ENCODE measurements around the gene CPTP. TPM values are rescaled to one million over a fixed set of nuclear protein-coding genes. Genes with fewer than 3 reads are reported as not detected.
A peak's percentile ranks its signal among the peaks of the same experiment; 100 is the strongest.

The CPTP gene
- total and polyA plus RNA-seq, 2 of the 13 experiments (the other 11 are each of a cell fraction or from before 2014, with no cell fraction given) = 5.5 to 9.3 TPM

GRCh38 chr1:1305300-1306069, 19.1 kb upstream of the CPTP start (continued):
- 0 out of 2 replicates have a peak, but pooled peaks have one; percentile 16 for TF ChIP-seq ZBTB38 (CRISPR knock-in tag; IDR thresholded peaks at IDR 0.05)
- TF ChIP-seq ZNF124 (CRISPR knock-in tag; IDR thresholded peaks at IDR 0.05) = no peak
- TF ChIP-seq CC2D1A (CRISPR knock-in tag; IDR thresholded peaks at IDR 0.05) = no peak
- TF ChIP-seq ZSCAN30 (CRISPR knock-in tag; IDR thresholded peaks at IDR 0.05) = no peak
- TF ChIP-seq SAFB2 (CRISPR knock-in tag; IDR thresholded peaks at IDR 0.05; ENCODE audit: borderline replicate concordance, low read depth) = no peak; the same call in 1 of the 2 replicates
- TF ChIP-seq SYNCRIP (IDR thresholded peaks at IDR 0.05; ENCODE audit: insufficient read depth, low read depth, low read length) = no peak
- TF ChIP-seq STAT6 (CRISPR knock-in tag; IDR thresholded peaks at IDR 0.05; ENCODE audit: borderline replicate concordance) = no peak
- no peak for TF ChIP-seq ZNF768 (CRISPR knock-in tag; IDR thresholded peaks at IDR 0.05)
- no peak for TF ChIP-seq MTF2 (CRISPR knock-in tag; IDR thresholded peaks at IDR 0.05; ENCODE audit: borderline replicate concordance)
- no peak for TF ChIP-seq RXRB (CRISPR knock-in tag; IDR thresholded peaks at IDR 0.05; ENCODE audit: borderline replicate concordance)
- no peak for TF ChIP-seq YEATS2 (CRISPR knock-in tag; IDR thresholded peaks at IDR 0.05; ENCODE audit: borderline replicate concordance)
- peak; percentile 98 for TF ChIP-seq ZNF263 (CRISPR knock-in tag; IDR thresholded peaks at IDR 0.05)
- TF ChIP-seq FOXO1 (CRISPR knock-in tag; IDR thresholded peaks at IDR 0.05) = no peak
- no peak for TF ChIP-seq MBNL3 (CRISPR knock-in tag; conservative IDR thresholded peaks at IDR 0.05)
- no peak for TF ChIP-seq FOXK2 (IDR thresholded peaks at IDR 0.05)
- TF ChIP-seq GZF1 (CRISPR knock-in tag; IDR thresholded peaks at IDR 0.05) = no peak
- TF ChIP-seq ZNF724P (CRISPR knock-in tag; IDR thresholded peaks at IDR 0.05; ENCODE audit: borderline replicate concordance) = no peak
- TF ChIP-seq NCOA2 (CRISPR knock-in tag; IDR thresholded peaks at IDR 0.05) = no peak
- no peak for TF ChIP-seq ZNF589 (CRISPR knock-in tag; conservative IDR thresholded peaks at IDR 0.05)
- TF ChIP-seq ZNF609 (CRISPR knock-in tag; IDR thresholded peaks at IDR 0.05; ENCODE audit: borderline replicate concordance) = no peak
- TF ChIP-seq ZNF512 (CRISPR knock-in tag; IDR thresholded peaks at IDR 0.05) = no peak
- TF ChIP-seq SATB2 (CRISPR knock-in tag; IDR thresholded peaks at IDR 0.05) = no peak
